ENCODE data around the gene SLC25A47.

SLC25A47 gene

GRCh38 chr14:100330388-100330931 lies 7.3 kb downstream of the SLC25A47 start:
- no peak for TF ChIP-seq CTCF (IDR thresholded peaks at IDR 0.05; ENCODE audit: low read depth, low read length, missing control alignments)
- DNase-seq (ENCODE audit: low read depth): no peak

GRCh38 chr14:100332071-100332639 lies 9.0 kb downstream of the SLC25A47 start:
- no peak overlapping the region for H3K4me3 ChIP-seq (ENCODE audit: low read depth, low read length)
- TF ChIP-seq CTCF (IDR thresholded peaks at IDR 0.05; ENCODE audit: low read depth, low read length, missing control alignments): no peak
- no peak for DNase-seq (ENCODE audit: low read depth)

More at GRCh38 chr14:100330388-100330931, 7.3 kb downstream of the SLC25A47 start:
- H3K4me3 ChIP-seq (ENCODE audit: low read depth, low read length): no peak overlapping the region

DNA sequence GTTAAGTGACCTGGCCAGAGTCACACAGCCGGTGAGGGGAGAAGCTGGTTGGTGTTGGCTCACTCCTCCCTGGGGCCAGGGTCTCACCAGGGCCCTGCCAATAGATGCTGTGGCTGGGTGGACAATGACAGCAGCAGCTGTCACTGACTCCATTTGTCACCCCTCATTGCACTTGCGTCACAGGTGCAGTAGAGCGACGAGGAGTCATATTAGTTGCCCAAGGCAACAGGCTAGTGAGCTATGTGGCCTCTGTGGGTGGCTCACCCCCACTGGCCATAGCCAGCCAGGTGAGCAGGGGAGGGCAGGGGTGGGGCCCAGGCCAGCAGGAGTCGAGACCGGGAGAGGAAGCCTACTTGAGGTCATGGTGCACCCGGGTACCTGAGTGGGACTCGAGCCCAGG lies 9.7 kb downstream of the SLC25A47 start:
- DNase-seq (ENCODE audit: low read depth): no peak
- no peak for TF ChIP-seq CTCF (IDR thresholded peaks at IDR 0.05; ENCODE audit: low read depth, low read length, missing control alignments)
- no peak overlapping the region for H3K4me3 ChIP-seq (ENCODE audit: low read depth, low read length)

DNA sequence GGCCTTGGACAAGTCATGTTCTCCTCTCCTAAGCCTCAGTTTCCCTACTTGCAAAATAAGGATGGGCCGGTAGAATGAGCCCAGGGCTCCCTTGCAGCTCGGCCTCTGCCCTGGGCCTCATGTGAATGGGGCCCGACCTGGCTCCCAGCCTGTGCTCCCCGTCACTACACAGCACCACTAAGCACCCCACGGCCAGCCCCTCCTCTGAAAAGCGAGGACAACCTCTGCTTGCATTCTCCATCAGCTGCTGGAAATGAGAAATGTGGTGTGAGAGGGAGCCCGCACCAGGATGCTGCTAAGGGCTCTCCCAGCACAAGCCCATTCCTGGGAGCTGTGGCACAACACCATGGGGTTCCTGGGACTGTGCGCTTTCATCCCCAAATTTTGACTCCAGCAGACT lies 10.2 kb downstream of the SLC25A47 start:
- no peak for DNase-seq (ENCODE audit: low read depth)
- TF ChIP-seq CTCF (IDR thresholded peaks at IDR 0.05; ENCODE audit: low read depth, low read length, missing control alignments): no peak
- H3K4me3 ChIP-seq (ENCODE audit: low read depth, low read length): no peak overlapping the region

- no peak for TF ChIP-seq CTCF (IDR thresholded peaks at IDR 0.05; ENCODE audit: low read depth, low read length, missing control alignments)
- no peak for DNase-seq (ENCODE audit: low read depth)
- H3K4me3 ChIP-seq (ENCODE audit: low read depth, low read length): no peak overlapping the region
Measured at GRCh38 chr14:100333827-100334226, 10.7 kb downstream of the SLC25A47 start.

DNA sequence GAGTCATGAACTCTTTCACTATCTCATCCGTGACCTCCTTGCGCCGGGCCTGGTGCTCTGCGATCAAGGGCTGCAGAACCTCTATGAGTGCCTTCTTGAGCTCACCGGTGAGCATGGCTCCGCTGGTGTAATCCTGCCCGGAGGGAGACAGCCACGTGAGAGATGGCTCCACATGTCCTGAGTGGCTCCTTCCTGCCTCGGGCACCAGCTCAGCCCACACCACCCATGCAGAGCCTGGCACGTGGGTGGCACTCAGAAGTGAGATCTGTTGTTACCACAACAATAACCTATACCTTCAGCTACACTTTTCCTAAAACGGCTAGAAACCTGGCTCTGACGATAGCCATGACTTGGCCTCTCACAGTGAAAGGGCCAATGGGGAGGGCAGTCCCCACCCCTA lies 11.8 kb downstream of the SLC25A47 start:
- DNase-seq (ENCODE audit: low read depth): no peak
- H3K4me3 ChIP-seq (ENCODE audit: low read depth, low read length): no peak overlapping the region
- no peak for TF ChIP-seq CTCF (IDR thresholded peaks at IDR 0.05; ENCODE audit: low read depth, low read length, missing control alignments)
